Tibial nerve (tissue), 4 donors: Measurements from ENCODE around the gene CLEC16A.

Experiments used
- EP300 ChIP-seq, 2 donors: sonication (generic); formaldehyde crosslinking; IDR thresholded peaks; one replicate each; pipeline ENCODE4 v1.6.1; 2017; ENCODE audit warnings: antibody characterized with exemption in 2 of 2, mild to moderate bottlenecking in 1 of 2
- POLR2A ChIP-seq, 2 donors: fragments of 450-650 bp; IDR thresholded peaks; one replicate each; pipeline ENCODE4 v1.6.1; 2017; ENCODE audit warnings: antibody characterized with exemption in 2 of 2, mild to moderate bottlenecking in 2 of 2, moderate library complexity in 2 of 2
- TF ChIP-seq, protein P1 (sequence below), 5 experiments: fragments of 200-600 bp in 3 of 5; fragments of 450-650 bp in 2 of 5; sonication (generic) in 3 of 5; IDR thresholded peaks; one replicate each; pipeline ENCODE4 v1.5.1; 2016 to 2019; ENCODE audit warnings: antibody characterized with exemption in 5 of 5, mild to moderate bottlenecking in 3 of 5, moderate library complexity in 2 of 5

DNA sequence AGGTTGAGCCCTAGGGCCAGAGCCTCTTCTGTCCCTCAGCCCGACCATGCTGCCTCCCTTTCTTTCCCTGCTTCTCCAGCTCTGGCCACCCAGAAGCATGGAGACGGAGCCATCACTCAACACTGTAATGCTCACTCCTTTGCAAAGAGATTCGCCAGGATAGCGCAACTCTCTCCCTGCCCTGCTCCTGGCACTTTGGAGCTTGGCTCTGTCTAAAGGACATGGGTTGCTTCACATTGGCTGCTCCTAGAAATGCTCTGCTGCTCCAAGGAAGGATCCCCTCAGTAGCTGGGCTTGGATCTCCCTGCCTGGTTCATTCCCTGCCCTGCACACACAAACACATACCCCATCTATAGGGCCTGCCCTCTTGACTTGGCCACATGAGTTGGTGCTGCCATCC is 76.0 kb downstream of the CLEC16A start:
- TF ChIP-seq POLR2A (IDR thresholded peaks at IDR 0.05) (no peak), EP300 (IDR thresholded peaks at IDR 0.05) (no peak)
- TF ChIP-seq, protein P1, sequence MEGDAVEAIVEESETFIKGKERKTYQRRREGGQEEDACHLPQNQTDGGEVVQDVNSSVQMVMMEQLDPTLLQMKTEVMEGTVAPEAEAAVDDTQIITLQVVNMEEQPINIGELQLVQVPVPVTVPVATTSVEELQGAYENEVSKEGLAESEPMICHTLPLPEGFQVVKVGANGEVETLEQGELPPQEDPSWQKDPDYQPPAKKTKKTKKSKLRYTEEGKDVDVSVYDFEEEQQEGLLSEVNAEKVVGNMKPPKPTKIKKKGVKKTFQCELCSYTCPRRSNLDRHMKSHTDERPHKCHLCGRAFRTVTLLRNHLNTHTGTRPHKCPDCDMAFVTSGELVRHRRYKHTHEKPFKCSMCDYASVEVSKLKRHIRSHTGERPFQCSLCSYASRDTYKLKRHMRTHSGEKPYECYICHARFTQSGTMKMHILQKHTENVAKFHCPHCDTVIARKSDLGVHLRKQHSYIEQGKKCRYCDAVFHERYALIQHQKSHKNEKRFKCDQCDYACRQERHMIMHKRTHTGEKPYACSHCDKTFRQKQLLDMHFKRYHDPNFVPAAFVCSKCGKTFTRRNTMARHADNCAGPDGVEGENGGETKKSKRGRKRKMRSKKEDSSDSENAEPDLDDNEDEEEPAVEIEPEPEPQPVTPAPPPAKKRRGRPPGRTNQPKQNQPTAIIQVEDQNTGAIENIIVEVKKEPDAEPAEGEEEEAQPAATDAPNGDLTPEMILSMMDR (IDR thresholded peaks at IDR 0.05), result no peak
